Measurements from ENCODE around the gene MSMO1. TPM values are rescaled to one million over a fixed set of nuclear protein-coding genes. Genes with fewer than 3 reads are reported as not detected.

The MSMO1 gene
- total RNA-seq, 1 experiment from 2014 or later = 72.9 TPM

- TF ChIP-seq ZBTB21 (CRISPR knock-in tag; IDR thresholded peaks at IDR 0.05; ENCODE audit: borderline replicate concordance) (no peak), ATF1 (CRISPR knock-in tag; IDR thresholded peaks at IDR 0.05) (no peak), ATF6 (CRISPR knock-in tag; IDR thresholded peaks at IDR 0.05) (no peak)
Observed at GRCh38 chr4:165302658-165303057, 24.8 kb upstream of the MSMO1 start (continued).

- TF ChIP-seq EMX1 (CRISPR knock-in tag; IDR thresholded peaks at IDR 0.05) (no peak), NR3C1 (CRISPR knock-in tag; conservative IDR thresholded peaks at IDR 0.05; ENCODE audit: low read depth) (no peak), IRF2 (CRISPR knock-in tag; IDR thresholded peaks at IDR 0.05; ENCODE audit: borderline replicate concordance, low read depth) (no peak), USF2 (CRISPR knock-in tag; IDR thresholded peaks at IDR 0.05) (no peak), ETV6 (CRISPR knock-in tag; IDR thresholded peaks at IDR 0.05) (no peak), CDX4 (CRISPR knock-in tag; IDR thresholded peaks at IDR 0.05; ENCODE audit: borderline replicate concordance) (no peak), ZNF671 (CRISPR knock-in tag; IDR thresholded peaks at IDR 0.05) (no peak), ZNF219 (CRISPR knock-in tag; IDR thresholded peaks at IDR 0.05; ENCODE audit: borderline replicate concordance) (no peak), SMAD3 (CRISPR knock-in tag; IDR thresholded peaks at IDR 0.05; ENCODE audit: borderline replicate concordance) (no peak), IRF1 (CRISPR knock-in tag; IDR thresholded peaks at IDR 0.05) (no peak), ZNF423 (CRISPR knock-in tag; IDR thresholded peaks at IDR 0.05) (no peak), ZNF263 (CRISPR knock-in tag; IDR thresholded peaks at IDR 0.05; ENCODE audit: low read depth) (no peak)
- peaks cover 4% of the 10 kb centered on the region; the same call in 1 of the 2 replicates for H3K36me3 Mint-ChIP-seq
- no peaks in the 10 kb centered on the region; the same call in 1 of the 2 replicates for H3K27me3 Mint-ChIP-seq (ENCODE audit: low read depth)
- H3K4me1 Mint-ChIP-seq = no peaks in the 10 kb centered on the region
- DNase-seq (ENCODE audit: low spot score) = no peak
- peaks cover 11% of the 10 kb centered on the region for H3K9me3 Mint-ChIP-seq
- ATAC-seq = no peak
- ChIA-PET POLR2A (no interaction called here), CTCF (no interaction called here)
- H3K4me3 Mint-ChIP-seq = no peak overlapping the region
- H3K27ac Mint-ChIP-seq = no peak overlapping the region
Observed at GRCh38 chr4:165308166-165308565, 19.3 kb upstream of the MSMO1 start.

- Mint-ChIP-seq H3K36me3 (peaks cover 4% of the 10 kb centered on the region; the same call in 1 of the 2 replicates), H3K27me3 (ENCODE audit: low read depth) (no peaks in the 10 kb centered on the region; the same call in 1 of the 2 replicates), H3K27ac (no peak overlapping the region), H3K4me3 (no peak overlapping the region), H3K4me1 (no peaks in the 10 kb centered on the region), H3K9me3 (peaks cover 11% of the 10 kb centered on the region)
- ATAC-seq (no peak), DNase-seq (ENCODE audit: low spot score) (no peak)
- ChIA-PET CTCF (no interaction called here), POLR2A (no interaction called here)
- TF ChIP-seq MYBL2 (CRISPR knock-in tag; IDR thresholded peaks at IDR 0.05) (no peak), PREB (CRISPR knock-in tag; IDR thresholded peaks at IDR 0.05; ENCODE audit: borderline replicate concordance) (no peak), ZBTB43 (CRISPR knock-in tag; IDR thresholded peaks at IDR 0.05) (no peak), JAZF1 (CRISPR knock-in tag; IDR thresholded peaks at IDR 0.05) (no peak), PRRX2 (CRISPR knock-in tag; IDR thresholded peaks at IDR 0.05) (no peak), NR1H2 (CRISPR knock-in tag; IDR thresholded peaks at IDR 0.05) (no peak), NR2C2 (CRISPR knock-in tag; IDR thresholded peaks at IDR 0.05) (no peak), HMGA2 (CRISPR knock-in tag; IDR thresholded peaks at IDR 0.05) (no peak), CTCF (IDR thresholded peaks at IDR 0.05) (no peak), FOXK1 (CRISPR knock-in tag; IDR thresholded peaks at IDR 0.05) (no peak), RORB (CRISPR knock-in tag; IDR thresholded peaks at IDR 0.05) (no peak)
Observed at GRCh38 chr4:165308606-165309005, 18.9 kb upstream of the MSMO1 start.

Measured in WTC11 (cell line).